GM11168 (cell line): Measurements from ENCODE around the gene VSX2.
"Not testable (repeated sequence)": the region's sequence is repeated elsewhere in the genome, so short reads cannot be mapped to it uniquely, and the experiment has no call there.

Experiments used
- in situ Hi-C: fragments of 300-500 bp; cut with MboI; formaldehyde crosslinking; loops from one replicate; pipeline ENCODE4 v1.12.0; 2022; ENCODE audit warnings: low sequenced_read_pairs; ENCODE audit not compliant: unreplicated experiment

The VSX2 gene

DNA sequence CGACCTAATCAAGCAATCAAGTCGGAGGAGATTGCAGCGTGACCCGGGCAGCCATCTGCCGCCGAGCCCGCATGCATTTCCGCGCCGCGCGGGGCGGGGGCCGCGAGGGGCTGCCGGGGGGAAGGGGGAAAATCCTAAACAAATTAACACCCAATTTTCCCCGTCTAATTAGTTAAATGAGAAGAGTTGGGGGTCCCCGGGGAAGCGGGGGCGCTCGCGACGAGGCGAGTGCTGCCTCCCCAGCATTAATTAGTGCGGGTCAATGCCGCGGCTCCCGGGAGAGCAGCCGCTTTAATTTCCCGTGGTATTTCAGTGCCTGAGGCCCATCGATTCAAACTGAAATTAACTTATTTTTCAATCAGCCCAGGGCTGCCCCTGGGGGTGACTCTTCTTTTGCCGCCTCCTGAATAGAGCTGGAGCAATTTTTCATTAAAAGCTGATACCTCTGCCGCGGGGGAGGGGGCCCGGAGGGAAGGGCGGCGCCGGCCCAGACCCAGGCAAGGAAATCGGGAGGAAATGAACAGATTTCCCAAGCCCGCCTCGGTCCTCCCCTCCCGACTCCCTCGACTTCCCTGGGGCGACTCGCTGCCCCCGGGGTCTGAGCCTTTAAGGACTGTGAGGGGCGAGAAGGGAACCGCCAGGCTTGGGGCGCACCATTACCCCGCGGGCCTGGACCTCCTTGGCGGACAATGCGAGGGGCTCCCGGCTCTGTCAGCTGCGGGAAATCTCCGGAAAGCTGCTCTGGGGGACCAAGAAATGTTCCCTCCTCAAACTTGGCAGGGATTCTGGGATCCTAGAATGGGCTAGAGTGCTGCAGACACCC, 18.9 kb downstream of the VSX2 start:
- in situ Hi-C loops: loop anchor here (10.0 kb wide), 1 partner anchor 143 kb away; no protein-coding TSS in a partner anchor

- in situ Hi-C loops: loop anchor here (10.0 kb wide), 1 partner anchor 144 kb away; no protein-coding TSS in a partner anchor
Observed at GRCh38 chr14:74258764-74259035, 19.5 kb downstream of the VSX2 start.

- in situ Hi-C loops: loop anchor here (10.0 kb wide), 1 partner anchor 145 kb away; no protein-coding TSS in a partner anchor
Observed at GRCh38 chr14:74259513-74259912, 20.3 kb downstream of the VSX2 start.

GRCh38 chr14:74260525-74261233, 21.4 kb downstream of the VSX2 start:
- in situ Hi-C loops: no loop called here

- in situ Hi-C loops: no loop called here
Observed at GRCh38 chr14:74261288-74261687, 22.0 kb downstream of the VSX2 start.

GRCh38 chr14:74262076-74262475, 22.8 kb downstream of the VSX2 start:
- in situ Hi-C loops: no loop called here

GRCh38 chr14:74263181-74263580, 23.9 kb downstream of the VSX2 start:
- in situ Hi-C loops: no loop called here

- in situ Hi-C loops: no loop called here
Observed at GRCh38 chr14:74263921-74264320, 24.7 kb downstream of the VSX2 start.

DNA sequence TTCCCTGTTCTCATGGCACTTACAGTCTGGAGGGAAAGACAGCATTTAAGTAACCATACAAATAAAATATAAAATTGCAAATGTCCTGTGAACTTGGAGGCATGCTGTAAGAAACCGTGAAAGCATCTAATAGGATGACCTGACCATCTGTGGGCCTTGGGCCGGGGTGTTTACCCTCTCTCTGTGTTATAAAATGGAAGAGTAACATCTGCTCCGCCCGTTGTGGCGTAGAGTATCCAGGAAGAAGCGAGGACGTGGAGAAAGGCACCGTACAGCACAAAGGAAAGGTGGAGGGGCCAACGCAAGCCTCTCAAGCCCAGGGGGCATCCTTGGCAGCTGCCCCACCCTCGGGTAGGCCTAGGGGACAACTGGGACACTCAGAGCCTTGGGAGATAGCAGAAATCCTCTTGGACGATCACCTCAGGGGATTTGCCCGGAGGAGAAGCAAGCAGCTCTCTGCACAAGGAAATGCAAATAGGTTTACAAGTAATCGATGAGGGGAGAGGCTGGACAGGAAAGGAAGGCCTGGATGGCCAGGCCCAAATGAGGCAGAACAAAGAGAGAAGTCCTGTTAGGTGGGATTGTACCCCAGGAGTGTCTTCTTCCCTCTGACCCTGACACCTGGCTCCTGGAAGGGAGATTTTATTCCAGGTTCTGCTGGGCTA, 26.2 kb downstream of the VSX2 start:
- in situ Hi-C loops: no loop called here

- in situ Hi-C loops: no loop called here
Observed at GRCh38 chr14:74267588-74267987, 28.3 kb downstream of the VSX2 start.

DNA sequence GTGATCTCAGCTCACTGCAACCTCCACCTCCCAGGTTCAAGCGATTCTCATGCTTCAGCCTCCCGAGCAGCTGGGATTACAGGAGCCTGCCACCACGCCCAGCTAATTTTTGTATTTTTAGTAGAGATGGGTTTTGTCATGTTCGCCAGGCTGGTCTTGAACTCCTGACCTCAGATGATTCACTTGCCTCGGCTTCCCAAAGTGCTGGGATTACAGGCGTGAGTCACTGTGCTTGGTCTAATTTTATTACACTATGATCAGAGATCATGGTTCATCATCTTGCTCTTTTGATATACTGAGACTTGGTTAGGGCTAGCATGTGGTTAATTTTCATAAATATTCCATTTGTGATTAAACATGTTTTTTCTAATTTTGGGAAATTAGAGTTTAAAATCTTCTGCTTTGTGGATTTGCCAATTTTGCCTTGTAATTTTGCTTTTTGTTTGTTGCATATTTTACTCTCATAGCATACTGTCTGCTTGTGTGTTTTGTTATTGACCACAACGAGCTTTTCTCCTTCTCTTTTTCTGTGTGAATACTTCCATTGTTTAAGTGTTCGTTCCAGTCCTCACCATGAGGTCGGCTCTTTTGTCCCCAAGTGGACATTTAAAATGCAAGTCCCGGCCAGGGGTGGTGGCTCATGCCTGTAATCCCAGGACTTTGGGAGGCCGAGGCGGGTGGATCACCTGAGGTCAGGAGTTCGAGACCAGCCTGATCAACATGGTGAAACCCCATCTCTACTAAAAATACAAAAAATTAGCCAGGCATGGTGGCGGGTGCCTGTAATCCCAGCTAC, 31.3 kb downstream of the VSX2 start:
- in situ Hi-C loops: not testable (repeated sequence)

DNA sequence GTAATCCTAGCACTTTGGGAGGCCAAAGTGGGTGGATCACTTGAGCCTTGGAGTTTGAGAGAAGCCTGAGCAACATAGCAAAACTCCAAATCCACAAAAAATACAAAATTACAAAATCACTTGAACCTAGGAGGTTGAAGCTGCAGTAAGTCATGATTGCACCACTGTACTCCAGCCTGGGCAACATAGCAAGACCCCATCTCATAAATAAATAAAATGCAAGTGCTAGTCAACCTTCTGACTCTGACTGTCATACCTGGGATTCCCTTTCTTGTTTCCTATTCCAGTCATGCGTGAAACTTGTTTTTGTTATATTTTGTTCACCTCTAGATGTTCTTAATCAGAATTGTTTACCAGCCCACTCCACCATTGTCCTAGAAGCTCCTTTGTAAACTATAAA, 32.1 kb downstream of the VSX2 start:
- in situ Hi-C loops: no loop called here

DNA sequence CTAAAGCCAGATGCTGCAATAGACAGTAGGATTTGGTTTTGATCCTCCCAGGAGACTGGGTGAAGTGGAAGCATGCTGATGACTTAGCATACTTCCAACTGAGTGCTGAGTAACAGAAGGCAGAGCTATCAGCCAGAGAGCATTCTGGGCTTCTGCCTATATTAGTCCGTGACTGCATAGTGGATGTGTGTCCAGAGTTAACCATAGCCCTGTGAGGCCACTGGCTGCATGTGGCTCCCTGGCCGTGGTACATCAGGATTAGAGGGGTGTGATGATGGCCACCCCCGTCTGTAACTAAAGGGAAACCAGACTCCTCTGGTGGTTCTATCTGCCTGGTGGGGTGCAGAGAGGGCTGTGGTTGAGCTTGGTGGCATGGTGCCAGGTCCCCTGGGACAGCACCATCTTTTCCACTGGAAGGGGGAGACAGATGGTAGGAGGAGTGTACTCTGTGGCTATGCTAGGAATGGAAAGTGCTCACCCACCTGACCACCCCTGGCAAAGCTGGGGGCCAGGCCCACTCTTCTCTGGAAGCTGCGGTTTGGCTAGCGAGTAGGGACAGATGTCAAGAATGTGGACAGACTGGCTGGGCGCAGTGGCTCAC, 36.1 kb downstream of the VSX2 start:
- in situ Hi-C loops: no loop called here

- in situ Hi-C loops: no loop called here
Observed at GRCh38 chr14:74278080-74278479, 38.8 kb downstream of the VSX2 start.

GRCh38 chr14:74281069-74281468, 41.8 kb downstream of the VSX2 start:
- in situ Hi-C loops: no loop called here

GRCh38 chr14:74286736-74287135, 47.5 kb downstream of the VSX2 start:
- in situ Hi-C loops: no loop called here

- in situ Hi-C loops: no loop called here
Observed at GRCh38 chr14:74289801-74290200, 50.6 kb downstream of the VSX2 start.

DNA sequence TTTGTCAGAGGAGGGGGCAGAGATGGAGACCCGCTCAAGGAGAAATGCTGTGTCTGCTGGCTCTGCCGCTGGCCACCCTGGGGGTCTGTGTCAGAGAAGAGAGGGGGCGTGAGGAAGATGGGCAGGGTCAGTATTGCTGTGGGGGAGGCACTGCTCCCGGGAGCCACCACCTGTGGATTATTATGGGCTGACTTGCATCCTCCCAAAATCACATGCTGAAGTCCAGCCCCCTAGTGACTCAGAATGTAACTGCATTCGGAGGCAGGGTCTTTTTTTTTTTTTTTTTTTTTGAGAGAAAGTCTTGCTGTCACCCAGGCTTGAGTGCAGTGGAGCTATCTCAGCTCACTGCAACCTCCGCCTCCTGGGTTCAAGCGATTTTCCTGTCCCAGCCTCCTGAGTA, 51.2 kb downstream of the VSX2 start:
- in situ Hi-C loops: no loop called here

DNA sequence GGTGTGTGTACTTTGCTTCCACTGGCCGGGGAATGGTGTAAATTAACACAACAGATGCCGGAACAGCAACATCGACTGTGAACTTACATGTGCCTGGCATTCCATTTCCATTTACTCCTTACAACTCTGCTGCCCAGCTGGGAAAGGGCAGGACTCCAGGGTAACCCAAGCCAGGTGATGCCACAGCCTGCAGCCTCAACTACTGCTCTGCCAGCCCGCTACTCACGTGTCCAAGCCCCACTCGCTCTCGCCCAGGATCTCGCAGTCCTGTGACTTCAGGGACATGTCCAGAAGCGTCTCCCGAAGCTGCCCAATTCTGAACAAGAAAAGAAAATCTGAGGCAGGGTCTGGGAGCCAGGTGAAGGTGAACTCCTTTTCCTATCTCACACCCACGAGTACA, 52.8 kb downstream of the VSX2 start:
- in situ Hi-C loops: no loop called here

DNA sequence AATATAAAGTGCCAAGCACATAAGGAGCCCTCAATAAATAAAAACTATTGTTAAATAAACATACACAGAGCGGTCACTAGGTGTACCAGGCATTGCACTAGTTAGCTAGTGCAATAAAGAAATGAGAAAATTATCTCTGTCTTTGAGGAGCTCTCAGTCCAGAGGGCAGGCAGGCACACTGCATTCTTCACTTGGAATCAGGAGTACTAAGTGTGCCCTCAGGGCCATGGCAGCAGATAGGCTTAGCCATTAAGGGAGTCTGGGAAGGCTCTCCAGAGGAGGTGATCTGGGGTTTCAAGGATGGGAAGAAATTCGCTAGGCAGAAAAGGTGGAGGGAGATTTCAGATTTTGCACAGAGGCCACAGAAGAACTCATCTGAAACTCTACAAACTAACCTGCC, 54.4 kb downstream of the VSX2 start:
- in situ Hi-C loops: no loop called here
